Mucosa of rectum (tissue), 2 donors: ENCODE measurements around the gene DDB1.
A peak's percentile ranks its signal among the peaks of the same experiment; 100 is the strongest.

ENCODE experiments used
- H3K27ac ChIP-seq, 2 donors: one replicate each; pipeline ENCODE4 v1.7.0; 2013; ENCODE audit warnings: inconsistent platforms in 2 of 2, low read depth in 2 of 2, low read length in 2 of 2
- H3K27me3 ChIP-seq, 2 donors: one replicate each; pipeline ENCODE4 v1.7.0; 2013; ENCODE audit warnings: low read length in 2 of 2; ENCODE audit not compliant: control insufficient read depth in 2 of 2, insufficient read depth in 2 of 2
- H3K36me3 ChIP-seq, 2 donors: one replicate each; pipeline ENCODE4 v1.7.0; 2013; ENCODE audit warnings: low read length in 2 of 2; ENCODE audit not compliant: control insufficient read depth in 2 of 2, insufficient read depth in 2 of 2
- H3K4me1 ChIP-seq, 2 donors: one replicate each; pipeline ENCODE4 v1.7.0; 2013; ENCODE audit warnings: low read length in 2 of 2, mild to moderate bottlenecking in 1 of 2; ENCODE audit not compliant: control insufficient read depth in 2 of 2, insufficient read depth in 2 of 2
- H3K4me3 ChIP-seq, 2 donors: one replicate each; pipeline ENCODE4 v1.7.0; 2013; ENCODE audit warnings: low read length in 2 of 2
- H3K9ac ChIP-seq, 2 donors: one replicate each; pipeline ENCODE4 v1.7.0; 2013; ENCODE audit warnings: low read length in 2 of 2, low read depth in 1 of 2, mild to moderate bottlenecking in 1 of 2
- H3K9me3 ChIP-seq, 2 donors: one replicate each; pipeline ENCODE4 v1.7.0; 2013; ENCODE audit warnings: low read length in 2 of 2; ENCODE audit not compliant: control insufficient read depth in 2 of 2
- donor health status: healthy.
- donor health status: Normal muscosa, but diverticular disease.

The DDB1 gene

DNA sequence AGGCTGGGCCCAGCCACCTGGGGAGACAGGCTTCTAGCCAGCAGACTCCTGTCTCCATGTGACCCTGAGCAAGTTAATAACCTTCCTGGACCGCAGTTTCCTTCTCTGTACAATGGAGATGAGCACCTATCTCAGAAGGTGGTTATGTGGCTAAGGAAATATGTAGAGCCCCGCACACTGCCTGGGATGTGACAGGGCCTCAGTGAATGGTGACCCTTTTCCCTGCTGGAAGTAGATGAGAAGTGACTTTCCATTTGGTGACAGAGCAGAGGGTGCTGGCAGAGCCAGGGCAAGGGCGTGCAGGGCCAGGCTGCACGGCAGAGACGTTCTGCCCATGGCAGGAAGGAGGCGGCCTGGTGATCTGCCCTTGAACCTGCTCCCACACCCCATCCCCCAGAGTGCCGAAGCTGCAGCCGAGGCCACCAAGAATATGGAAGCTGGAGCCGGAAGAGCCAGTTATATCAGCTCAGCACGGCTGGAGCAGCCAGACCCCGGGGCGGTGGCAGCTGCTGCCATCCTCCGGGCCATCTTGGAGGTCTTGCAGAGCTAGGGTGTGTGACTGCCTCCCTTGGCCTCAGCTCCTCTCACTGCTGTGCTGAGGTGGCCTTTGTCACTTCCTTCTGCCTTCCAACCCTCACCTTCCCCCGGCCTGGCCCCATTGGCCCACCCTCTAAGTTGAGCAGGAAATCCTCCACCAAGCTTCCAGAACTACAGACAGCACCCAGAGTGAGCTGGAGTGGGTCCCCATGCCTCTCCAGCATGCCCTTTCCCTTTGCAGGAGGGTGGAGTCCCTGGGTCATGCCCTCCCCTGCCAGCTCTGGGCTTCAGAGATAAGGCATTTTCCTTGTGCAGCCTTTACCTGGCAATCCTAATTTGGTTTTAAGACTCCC is 13.3 kb upstream of the DDB1 start:
- H3K27ac ChIP-seq: peak overlapping the region; percentile 15 to 52
- H3K36me3 ChIP-seq: peaks cover 32 to 55% of the 10 kb centered on the region in 2 donors
- H3K4me1 ChIP-seq: peaks cover 13 to 16% of the 10 kb centered on the region in 2 donors
- no peaks in the 10 kb centered on the region for H3K9me3 ChIP-seq
- H3K27me3 ChIP-seq: no peaks in the 10 kb centered on the region
- H3K9ac ChIP-seq: no peak overlapping the region
- no peak overlapping the region for H3K4me3 ChIP-seq

DNA sequence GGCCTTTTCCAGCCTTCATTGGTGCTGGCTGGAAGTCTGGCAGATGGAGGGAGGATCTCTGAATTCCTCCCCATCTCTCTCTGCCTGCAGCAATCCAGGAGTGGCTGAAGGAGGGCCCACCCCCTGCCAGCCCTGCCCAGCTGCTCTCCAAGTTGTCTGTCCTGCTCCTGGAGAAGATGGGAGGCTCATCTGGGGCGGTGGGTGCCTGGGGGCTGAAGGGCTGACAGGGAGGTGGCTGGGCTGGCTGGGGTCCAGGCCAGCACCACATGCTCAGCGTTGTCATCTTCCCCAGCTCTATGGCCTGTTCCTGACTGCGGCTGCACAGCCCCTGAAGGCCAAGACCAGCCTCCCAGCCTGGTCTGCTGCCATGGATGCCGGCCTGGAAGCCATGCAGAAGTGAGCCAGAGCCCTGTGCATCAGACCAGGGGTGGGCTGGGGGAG is 12.3 kb upstream of the DDB1 start:
- H3K9me3 ChIP-seq: no peaks in the 10 kb centered on the region
- no peaks in the 10 kb centered on the region for H3K27me3 ChIP-seq
- H3K4me1 ChIP-seq: peaks cover 13 to 16% of the 10 kb centered on the region in 2 donors
- H3K4me3 ChIP-seq: no peak overlapping the region
- no peak overlapping the region for H3K9ac ChIP-seq
- H3K36me3 ChIP-seq: peaks cover 24 to 47% of the 10 kb centered on the region in 2 donors
- no peak overlapping the region for H3K27ac ChIP-seq

DNA sequence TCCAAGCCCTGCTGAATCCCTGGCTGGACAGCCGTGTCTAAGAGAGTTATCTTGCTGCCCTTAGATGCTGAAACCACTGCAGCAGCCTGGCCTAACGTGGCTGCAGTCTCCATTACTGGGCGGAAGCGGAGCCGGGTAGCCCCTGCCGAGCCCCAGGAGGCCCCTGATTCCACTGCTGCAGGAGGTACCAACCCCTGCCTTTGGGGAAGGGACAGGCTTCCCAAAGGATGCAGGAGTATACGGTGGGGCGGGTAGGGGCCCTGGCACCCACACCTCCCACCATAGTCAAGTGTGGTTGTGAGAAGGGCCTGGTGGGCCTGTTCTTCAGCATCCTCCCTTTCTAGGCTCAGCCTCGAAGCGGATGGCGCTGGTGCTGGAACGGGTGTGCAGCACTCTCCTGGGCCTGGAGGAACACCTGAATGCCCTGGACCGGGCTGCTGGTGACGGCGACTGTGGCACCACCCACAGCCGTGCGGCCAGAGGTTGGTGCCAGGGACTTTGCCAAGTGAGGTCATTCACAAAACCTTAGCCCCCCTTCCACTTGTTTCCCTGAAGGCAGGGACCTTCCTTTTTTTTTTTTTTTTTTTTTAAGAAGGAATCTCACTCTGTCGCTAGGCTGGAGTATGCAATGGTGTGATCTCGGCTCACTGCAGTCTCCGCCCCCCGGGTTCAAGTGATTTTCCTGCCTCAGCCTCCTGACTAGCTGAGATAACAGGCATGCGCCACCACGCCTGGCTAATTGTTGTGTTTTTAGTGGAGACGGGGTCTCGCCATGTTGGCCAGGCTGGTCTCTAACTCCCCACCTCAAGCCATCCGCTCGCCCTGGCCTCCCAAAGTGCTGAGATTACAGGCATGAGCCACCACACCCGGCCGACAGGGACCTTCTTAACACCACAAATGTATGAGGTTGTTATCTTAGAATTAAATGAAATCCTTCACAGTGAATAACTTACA is 11.2 kb upstream of the DDB1 start:
- Histone ChIP-seq H3K36me3 (peaks cover 13 to 40% of the 10 kb centered on the region in 2 donors), H3K9ac (no peak overlapping the region), H3K4me3 (no peak overlapping the region), H3K27me3 (no peaks in the 10 kb centered on the region), H3K27ac (no peak overlapping the region), H3K9me3 (no peaks in the 10 kb centered on the region), H3K4me1 (peaks cover 13 to 16% of the 10 kb centered on the region in 2 donors)

DNA sequence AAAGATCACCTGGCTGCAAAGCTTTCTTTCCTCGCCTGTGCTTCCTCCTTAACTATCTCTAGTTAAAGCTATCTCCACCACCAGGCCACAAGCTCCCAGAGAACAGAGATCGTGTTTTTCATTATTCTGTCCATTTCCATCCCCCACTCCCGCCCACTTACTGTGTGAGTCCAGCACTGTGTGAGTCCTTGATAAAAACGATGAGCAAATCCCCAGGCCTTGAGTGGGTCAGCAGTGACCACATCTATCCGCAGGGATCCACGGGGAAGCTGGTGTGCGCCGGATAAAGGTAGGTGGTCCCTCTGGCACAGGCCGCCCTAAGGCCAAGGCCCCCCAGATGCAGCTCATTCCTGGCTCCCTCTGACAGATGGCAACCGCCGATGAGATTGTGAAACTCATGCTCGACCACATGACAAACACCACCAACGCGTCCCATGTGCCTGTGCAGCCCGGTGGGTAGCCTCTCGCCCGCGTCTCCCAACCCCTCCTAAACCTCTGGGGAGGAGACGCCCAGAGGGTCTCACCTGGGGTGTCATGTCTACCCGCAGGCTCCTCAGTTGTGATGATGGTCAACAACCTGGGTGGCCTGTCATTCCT is 9.4 kb upstream of the DDB1 start:
- Histone ChIP-seq H3K36me3 (peaks cover 6 to 34% of the 10 kb centered on the region in 2 donors), H3K4me3 (no peak overlapping the region), H3K9me3 (no peaks in the 10 kb centered on the region), H3K27ac (no peak overlapping the region), H3K27me3 (no peaks in the 10 kb centered on the region), H3K9ac (no peak overlapping the region), H3K4me1 (peaks cover 13 to 16% of the 10 kb centered on the region in 2 donors)

DNA sequence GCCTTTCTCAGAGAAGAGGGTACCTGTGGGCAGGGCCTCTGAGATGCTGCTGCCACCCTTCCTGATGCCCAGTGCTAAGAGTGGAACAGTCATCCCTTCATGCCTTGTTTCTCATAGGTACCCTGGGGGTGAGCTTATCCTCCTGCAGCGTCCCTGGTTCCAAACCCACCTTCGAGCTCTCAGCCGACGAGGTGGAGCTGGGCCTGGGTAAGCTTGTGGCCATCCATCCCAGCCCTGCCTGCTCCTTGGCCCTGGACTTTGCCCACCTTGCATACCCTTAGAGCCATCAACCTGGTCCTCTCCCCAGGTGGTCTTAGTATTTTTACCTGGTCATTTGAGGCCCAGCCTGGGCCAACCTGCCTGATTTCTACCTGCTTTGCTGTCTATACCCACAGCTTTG is 8.8 kb upstream of the DDB1 start:
- Histone ChIP-seq H3K4me1 (peaks cover 9 to 12% of the 10 kb centered on the region in 2 donors), H3K4me3 (no peak overlapping the region), H3K9ac (no peak overlapping the region), H3K27me3 (no peaks in the 10 kb centered on the region), H3K27ac (no peak overlapping the region), H3K9me3 (no peaks in the 10 kb centered on the region), H3K36me3 (peaks cover 6 to 34% of the 10 kb centered on the region in 2 donors)

DNA sequence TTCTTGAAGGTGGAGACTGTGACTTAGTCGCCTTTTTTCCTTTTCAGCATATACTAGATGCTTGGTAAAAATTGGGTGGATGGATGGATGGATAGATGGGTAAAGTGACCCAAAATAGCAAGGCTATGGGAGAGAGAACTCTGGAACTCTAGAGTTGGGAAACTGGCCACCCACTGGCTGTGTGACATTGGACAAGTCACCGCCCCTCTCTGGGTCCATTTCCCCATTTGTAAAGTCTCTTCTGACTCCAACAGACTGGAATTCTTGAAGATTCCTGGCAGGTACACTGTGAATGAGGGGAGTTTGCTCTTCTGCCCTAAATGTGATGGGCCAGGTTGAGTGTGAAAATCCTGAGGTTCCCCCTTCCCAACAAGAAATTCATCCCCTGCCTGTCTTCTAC is 8.1 kb upstream of the DDB1 start:
- Histone ChIP-seq H3K4me1 (peaks cover 1 to 4% of the 10 kb centered on the region in 2 donors), H3K9ac (no peak overlapping the region), H3K27ac (no peak overlapping the region), H3K9me3 (no peaks in the 10 kb centered on the region), H3K36me3 (peaks cover 6 to 34% of the 10 kb centered on the region in 2 donors), H3K27me3 (no peaks in the 10 kb centered on the region), H3K4me3 (no peak overlapping the region)

DNA sequence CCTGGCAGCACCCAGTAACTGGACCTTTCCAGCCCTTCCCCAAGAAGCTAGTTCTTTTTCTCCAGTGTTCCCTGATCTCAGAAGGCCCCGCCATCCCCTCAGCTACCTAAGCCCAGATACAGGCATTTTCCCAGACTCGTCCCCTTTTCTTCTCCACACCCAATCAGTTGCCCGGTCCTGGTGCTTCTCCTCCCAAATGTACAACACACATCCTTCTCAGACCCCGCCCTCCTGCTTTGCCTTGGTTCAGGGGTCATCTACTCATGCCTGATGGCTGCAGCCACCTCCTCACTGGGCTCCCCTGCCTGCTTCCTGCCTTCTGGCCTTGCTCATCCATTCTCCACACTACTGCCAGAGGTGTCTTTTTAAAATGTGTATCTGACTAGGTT is 6.6 kb upstream of the DDB1 start:
- Histone ChIP-seq H3K27me3 (no peaks in the 10 kb centered on the region), H3K27ac (no peak overlapping the region)

DNA sequence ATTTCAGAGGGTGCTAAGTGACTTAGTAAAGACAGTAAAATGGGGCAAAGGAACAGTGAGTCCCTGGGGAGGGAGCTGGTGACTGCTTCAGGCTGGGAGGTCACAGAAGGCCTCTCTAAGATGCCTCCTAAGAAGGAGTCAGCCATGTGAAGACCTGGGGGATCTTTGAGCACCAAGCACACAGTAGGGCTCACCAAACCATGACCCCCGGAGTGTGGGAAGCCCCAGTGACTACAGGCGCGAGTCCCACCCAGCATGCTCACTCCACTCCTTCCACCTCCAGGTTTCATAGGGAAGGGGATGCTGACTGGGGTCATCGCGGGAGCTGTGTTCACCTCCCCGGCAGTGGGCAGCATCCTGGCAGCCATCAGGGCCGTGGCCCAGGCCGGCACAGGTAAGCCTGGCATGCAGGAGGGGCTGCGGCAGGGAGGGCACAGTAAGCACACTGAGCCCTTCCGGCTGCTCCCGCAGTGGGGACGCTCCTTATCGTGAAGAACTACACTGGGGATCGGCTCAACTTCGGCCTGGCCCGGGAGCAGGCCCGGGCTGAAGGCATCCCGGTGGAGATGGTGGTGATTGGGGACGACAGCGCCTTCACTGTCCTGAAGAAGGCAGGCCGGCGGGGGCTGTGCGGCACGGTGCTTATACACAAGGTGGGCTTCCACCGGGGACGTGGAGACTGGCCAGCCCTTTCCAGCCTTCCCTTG is 6.0 kb upstream of the DDB1 start:
- Histone ChIP-seq H3K9ac (no peak overlapping the region), H3K4me1 (peaks cover 0 to 2% of the 10 kb centered on the region in 2 donors), H3K27me3 (no peaks in the 10 kb centered on the region), H3K27ac (no peak overlapping the region), H3K36me3 (peaks cover 6 to 26% of the 10 kb centered on the region in 2 donors), H3K9me3 (no peaks in the 10 kb centered on the region), H3K4me3 (no peak overlapping the region)

More for the DNA sequence above, 6.6 kb upstream of the DDB1 start:
- Histone ChIP-seq H3K9me3 (no peaks in the 10 kb centered on the region), H3K9ac (no peak overlapping the region), H3K4me1 (no peaks in the 10 kb centered on the region), H3K4me3 (no peak overlapping the region), H3K36me3 (peaks cover 6 to 26% of the 10 kb centered on the region in 2 donors)

DNA sequence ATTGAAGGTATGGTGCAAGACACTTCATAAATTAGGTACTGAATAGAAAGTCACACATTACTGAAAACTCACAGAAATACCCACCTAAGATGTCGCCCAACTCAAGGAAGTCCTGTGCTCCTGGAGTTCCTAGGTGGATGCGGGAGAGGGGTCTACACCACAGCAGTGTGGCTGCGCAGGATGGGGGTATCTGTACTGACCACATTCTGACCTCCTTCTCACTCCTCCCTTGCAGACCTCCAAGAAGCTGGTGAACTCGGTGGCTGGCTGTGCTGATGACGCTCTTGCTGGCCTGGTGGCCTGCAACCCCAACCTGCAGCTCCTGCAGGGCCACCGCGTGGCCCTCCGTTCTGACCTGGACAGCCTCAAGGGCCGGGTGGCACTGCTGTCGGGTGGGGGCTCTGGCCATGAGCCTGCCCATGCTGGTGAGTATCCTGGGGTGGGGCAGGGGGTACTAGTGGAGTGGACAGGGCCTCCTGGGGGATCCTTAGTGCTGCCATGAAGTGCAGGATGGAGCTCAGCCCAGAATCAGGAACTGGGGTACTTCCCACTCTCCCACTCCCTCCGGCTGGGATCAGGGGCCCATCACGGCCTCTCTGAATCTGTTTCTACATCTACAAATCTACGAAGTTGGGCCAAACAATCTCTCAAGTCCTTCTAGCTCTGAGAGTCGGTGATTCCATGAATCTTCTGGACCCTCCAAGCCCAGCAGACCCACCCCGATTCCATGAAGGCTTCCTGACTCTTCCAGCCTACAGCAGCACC is 5.0 kb upstream of the DDB1 start:
- no peaks in the 10 kb centered on the region for H3K27me3 ChIP-seq
- H3K4me1 ChIP-seq: peaks cover 7 to 9% of the 10 kb centered on the region in 2 donors
- no peaks in the 10 kb centered on the region for H3K9me3 ChIP-seq
- H3K9ac ChIP-seq: no peak overlapping the region
- no peak overlapping the region for H3K27ac ChIP-seq
- H3K36me3 ChIP-seq: peaks cover 6 to 19% of the 10 kb centered on the region in 2 donors
- no peak overlapping the region for H3K4me3 ChIP-seq
